Measurements from ENCODE around the gene CACNA1H.

DNA sequence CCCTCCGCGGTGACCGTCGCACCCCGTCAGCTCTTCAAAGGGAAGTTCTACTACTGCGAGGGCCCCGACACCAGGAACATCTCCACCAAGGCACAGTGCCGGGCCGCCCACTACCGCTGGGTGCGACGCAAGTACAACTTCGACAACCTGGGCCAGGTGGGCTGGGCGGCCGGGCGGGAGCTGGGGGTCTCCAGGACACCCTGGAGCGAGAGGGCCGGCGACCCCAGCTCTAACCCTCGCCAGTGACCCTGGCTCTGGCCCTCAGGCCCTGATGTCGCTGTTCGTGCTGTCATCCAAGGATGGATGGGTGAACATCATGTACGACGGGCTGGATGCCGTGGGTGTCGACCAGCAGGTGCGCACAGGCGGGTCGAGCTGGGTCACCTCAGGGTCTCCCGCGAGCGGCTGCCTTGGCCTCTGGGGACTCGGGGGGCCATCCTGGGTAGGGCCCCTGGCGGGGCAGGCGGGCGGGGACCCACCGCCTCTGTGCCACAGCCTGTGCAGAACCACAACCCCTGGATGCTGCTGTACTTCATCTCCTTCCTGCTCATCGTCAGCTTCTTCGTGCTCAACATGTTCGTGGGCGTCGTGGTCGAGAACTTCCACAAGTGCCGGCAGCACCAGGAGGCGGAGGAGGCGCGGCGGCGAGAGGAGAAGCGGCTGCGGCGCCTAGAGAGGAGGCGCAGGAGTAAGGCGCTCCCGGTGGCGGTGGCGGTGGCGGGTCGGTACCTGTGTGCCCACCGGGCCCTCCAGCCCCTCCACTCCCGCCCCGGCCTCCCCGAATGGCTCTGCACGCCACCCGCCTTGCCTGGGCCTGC is 58.8 kb downstream of the CACNA1H start:
- TF ChIP-seq CTCF (IDR thresholded peaks at IDR 0.05) (no peak), EP300 (IDR thresholded peaks at IDR 0.05; ENCODE audit: low read depth) (no peak), POLR2A (IDR thresholded peaks at IDR 0.05) (no peak), POLR2AphosphoS5 (IDR thresholded peaks at IDR 0.05) (no peak)
